Natural killer cell (primary cell): ENCODE data around the gene ANKAR. TPM values are rescaled to one million over a fixed set of nuclear protein-coding genes. Genes with fewer than 3 reads are reported as not detected.
A peak's percentile ranks its signal among the peaks of the same experiment; 100 is the strongest.

Experiments used
- ATAC-seq, 3 donors: fragments of 150-1000 bp in 2 of 3; fragments of 200-7000 bp in 1 of 3; cut with Tn5 transposase; 1 replicate in 1 of 3; 2 replicates in 2 of 3; pipeline ENCODE4 v1.10.0; 2021; ENCODE audit warnings: mild to moderate bottlenecking in 2 of 3, moderate library complexity in 2 of 3
- DNase-seq, 2 donors: peaks; one replicate each; pipeline versions ENCODE4 v3.0.0 to v3.0.0-alpha.2; 2013 to 2021; ENCODE audit warnings: mixed read lengths in 1 of 2
- H3K27ac ChIP-seq: one replicate; pipeline ENCODE4 v1.5.1; 2013; ENCODE audit warnings: mild to moderate bottlenecking, low read length
- H3K27me3 ChIP-seq: one replicate; pipeline ENCODE4 v1.6.1; 2013; ENCODE audit warnings: low read length; ENCODE audit not compliant: control insufficient read depth, insufficient read depth
- H3K36me3 ChIP-seq: one replicate; pipeline ENCODE4 v1.6.1; 2013; ENCODE audit warnings: low read length; ENCODE audit not compliant: control insufficient read depth, insufficient read depth
- H3K4me1 ChIP-seq: one replicate; pipeline ENCODE4 v1.6.1; 2013; ENCODE audit warnings: low read length; ENCODE audit not compliant: control insufficient read depth, insufficient read depth
- H3K4me3 ChIP-seq: one replicate; pipeline ENCODE4 v1.5.1; 2013; ENCODE audit warnings: low read length
- H3K9me3 ChIP-seq: one replicate; pipeline ENCODE4 v1.6.1; 2013; ENCODE audit warnings: low read length; ENCODE audit not compliant: control insufficient read depth, insufficient read depth
- H3K27ac Mint-ChIP-seq, 2 donors: one replicate each; pipeline ENCODE4 v1.8.0; 2022; ENCODE audit warnings: mild to moderate bottlenecking in 2 of 2, mixed read lengths in 2 of 2, moderate library complexity in 1 of 2
- H3K27me3 Mint-ChIP-seq, 2 donors: one replicate each; pipeline ENCODE4 v1.8.0; 2022; ENCODE audit warnings: low read depth in 2 of 2, mixed read lengths in 2 of 2
- H3K36me3 Mint-ChIP-seq: one replicate; pipeline ENCODE4 v1.8.0; 2022; ENCODE audit warnings: mixed read lengths
- H3K4me1 Mint-ChIP-seq, 2 donors: one replicate each; pipeline ENCODE4 v1.8.0; 2022; ENCODE audit warnings: mixed read lengths in 2 of 2
- H3K4me3 Mint-ChIP-seq: one replicate; pipeline ENCODE4 v1.8.0; 2022; ENCODE audit warnings: mild to moderate bottlenecking, moderate library complexity, mixed read lengths
- H3K9me3 Mint-ChIP-seq, 2 donors: one replicate each; pipeline ENCODE4 v1.8.0; 2022; ENCODE audit warnings: mixed read lengths in 2 of 2
- CTCF ChIP-seq: fragments of 200-600 bp; IDR thresholded peaks from one replicate; pipeline ENCODE4 v1.8.0; 2022; ENCODE audit warnings: antibody characterized with exemption
- WGBS: methylation state at CpG from one replicate; pipeline ENCODE4 v1.1.7; 2013; ENCODE audit warnings: missing lambda C conversion rate; ENCODE audit not compliant: insufficient coverage; 5-methylcytosine and 5-hydroxymethylcytosine counted together
- intact Hi-C: fragments of 100-400 bp; cut with micrococcal nuclease; formaldehyde crosslinking; loops from one replicate; pipeline ENCODE4 v1.14.2; 2022
- total RNA-seq, 4 donors: library from RNA; stranded (reverse); fragments of 120-200 nt in 1 of 4; gene quantifications; one replicate each; pipeline versions ENCODE4 v1.2.3 to v1.2.4, GENCODE V29; 2013 to 2022

Gene ANKAR
- 10 to 100 TPM; 12.9 to 18.0 (median 17.4) TPM for total RNA-seq
- total RNA-seq (2013): 42.9 TPM

- Mint-ChIP-seq H3K4me1 (peaks cover 40 to 42% of the 10 kb centered on the region in 2 donors), H3K4me3 (peak within 1 kb of the TSS; percentile 89), H3K9me3 (peaks cover 2 to 3% of the 10 kb centered on the region in 2 donors), H3K27ac (peak within 1 kb of the TSS; percentile 92 to 93), H3K27me3 (no peaks in the 10 kb centered on the region), H3K36me3 (peaks cover 15% of the 10 kb centered on the region)
- DNase-seq (peak; percentile 80 to 90), ATAC-seq (peak; percentile 93 to 98 (median 94))
- Histone ChIP-seq H3K9me3 (no peaks in the 10 kb centered on the region), H3K27me3 (no peaks in the 10 kb centered on the region), H3K36me3 (peaks cover 17% of the 10 kb centered on the region), H3K4me3 (peak within 1 kb of the TSS; percentile 87), H3K4me1 (peaks cover 20% of the 10 kb centered on the region), H3K27ac (peak within 1 kb of the TSS; percentile 99)
- peak; percentile 73 for TF ChIP-seq CTCF
- WGBS: under 1% methylated on average over 62 of the region's 62 CpGs
- intact Hi-C loops: loop anchor here (1.0 to 5.0 kb wide), 4 partner anchors 13 to 108 kb away; partner anchors contain the start of genes ASNSD1, ORMDL1, OSGEPL1 and PMS1
Observed at GRCh38 chr2:189674374-189675112, at the start of gene ANKAR. Gene ANKAR, plus strand, starts transcription at chr2:189674670. Its CDS starts 1,821 bp downstream, at chr2:189676491.

- no peaks in the 10 kb centered on the region for H3K36me3 ChIP-seq
- H3K27me3 Mint-ChIP-seq: no peaks in the 10 kb centered on the region
- intact Hi-C loops: no loop called here
- H3K4me3 Mint-ChIP-seq: no peak overlapping the region
- H3K4me1 Mint-ChIP-seq: peaks cover 3 to 9% of the 10 kb centered on the region in 2 donors
- no peak for DNase-seq
- WGBS: 94% methylated on average over 2 of the region's 2 CpGs
- H3K4me3 ChIP-seq: no peak overlapping the region
- H3K27me3 ChIP-seq: no peaks in the 10 kb centered on the region
- no peaks in the 10 kb centered on the region for H3K9me3 ChIP-seq
- no peak overlapping the region for H3K27ac Mint-ChIP-seq
- no peaks in the 10 kb centered on the region for H3K36me3 Mint-ChIP-seq
- no peak for ATAC-seq
- TF ChIP-seq CTCF: no peak
- H3K27ac ChIP-seq: no peak overlapping the region
- H3K4me1 ChIP-seq: no peaks in the 10 kb centered on the region
- H3K9me3 Mint-ChIP-seq: no peaks in the 10 kb centered on the region
Observed at GRCh38 chr2:189625636-189626035, 48.8 kb upstream of the ANKAR start.

- Mint-ChIP-seq H3K27ac (no peak overlapping the region), H3K4me1 (peaks cover 3 to 9% of the 10 kb centered on the region in 2 donors), H3K36me3 (no peaks in the 10 kb centered on the region), H3K27me3 (peaks cover 0 to 3% of the 10 kb centered on the region in 2 donors), H3K4me3 (no peak overlapping the region), H3K9me3 (no peaks in the 10 kb centered on the region)
- H3K27ac ChIP-seq: no peak overlapping the region
- DNase-seq: no peak
- no peaks in the 10 kb centered on the region for H3K27me3 ChIP-seq
- WGBS: no CpG with 5 or more reads among the region's 1 CpG
- no peaks in the 10 kb centered on the region for H3K36me3 ChIP-seq
- ATAC-seq: no peak
- H3K4me3 ChIP-seq: no peak overlapping the region
- intact Hi-C loops: no loop called here
- no peaks in the 10 kb centered on the region for H3K4me1 ChIP-seq
- no peak for TF ChIP-seq CTCF
- no peaks in the 10 kb centered on the region for H3K9me3 ChIP-seq
Observed at GRCh38 chr2:189627789-189628188, 46.7 kb upstream of the ANKAR start.
